Measurements from ENCODE around the gene C4orf51. TPM values are rescaled to one million over a fixed set of nuclear protein-coding genes. Genes with fewer than 3 reads are reported as not detected.

Gene C4orf51
- total RNA-seq, 1 experiment from 2014 or later, result 15.4 TPM

DNA sequence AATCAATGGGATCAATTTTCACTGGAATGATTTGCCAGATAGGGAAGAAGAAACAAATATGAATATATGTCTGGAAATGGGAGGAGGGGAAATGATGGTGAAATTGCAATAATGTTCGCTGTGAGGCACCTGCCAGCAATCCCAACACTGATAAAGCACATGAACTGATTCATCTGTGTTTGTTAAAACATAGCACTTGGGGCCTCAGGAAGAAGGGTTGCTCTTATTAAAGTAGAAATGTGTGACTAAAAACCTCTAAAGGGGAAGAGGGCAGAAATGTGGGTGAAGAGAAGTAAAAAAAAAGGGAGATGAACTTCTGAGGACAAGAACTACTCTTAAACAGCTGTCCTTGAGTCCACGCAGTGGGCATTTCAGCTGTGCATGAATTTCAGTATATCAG, 101.4 kb downstream of the C4orf51 start (continued):
- TF ChIP-seq, protein P1, sequence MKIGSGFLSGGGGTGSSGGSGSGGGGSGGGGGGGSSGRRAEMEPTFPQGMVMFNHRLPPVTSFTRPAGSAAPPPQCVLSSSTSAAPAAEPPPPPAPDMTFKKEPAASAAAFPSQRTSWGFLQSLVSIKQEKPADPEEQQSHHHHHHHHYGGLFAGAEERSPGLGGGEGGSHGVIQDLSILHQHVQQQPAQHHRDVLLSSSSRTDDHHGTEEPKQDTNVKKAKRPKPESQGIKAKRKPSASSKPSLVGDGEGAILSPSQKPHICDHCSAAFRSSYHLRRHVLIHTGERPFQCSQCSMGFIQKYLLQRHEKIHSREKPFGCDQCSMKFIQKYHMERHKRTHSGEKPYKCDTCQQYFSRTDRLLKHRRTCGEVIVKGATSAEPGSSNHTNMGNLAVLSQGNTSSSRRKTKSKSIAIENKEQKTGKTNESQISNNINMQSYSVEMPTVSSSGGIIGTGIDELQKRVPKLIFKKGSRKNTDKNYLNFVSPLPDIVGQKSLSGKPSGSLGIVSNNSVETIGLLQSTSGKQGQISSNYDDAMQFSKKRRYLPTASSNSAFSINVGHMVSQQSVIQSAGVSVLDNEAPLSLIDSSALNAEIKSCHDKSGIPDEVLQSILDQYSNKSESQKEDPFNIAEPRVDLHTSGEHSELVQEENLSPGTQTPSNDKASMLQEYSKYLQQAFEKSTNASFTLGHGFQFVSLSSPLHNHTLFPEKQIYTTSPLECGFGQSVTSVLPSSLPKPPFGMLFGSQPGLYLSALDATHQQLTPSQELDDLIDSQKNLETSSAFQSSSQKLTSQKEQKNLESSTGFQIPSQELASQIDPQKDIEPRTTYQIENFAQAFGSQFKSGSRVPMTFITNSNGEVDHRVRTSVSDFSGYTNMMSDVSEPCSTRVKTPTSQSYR (CRISPR knock-in tag; IDR thresholded peaks at IDR 0.05), result no peak
- no peak for TF ChIP-seq ZBTB21 (CRISPR knock-in tag; IDR thresholded peaks at IDR 0.05; ENCODE audit: borderline replicate concordance)
- no peak for TF ChIP-seq CREB1 (CRISPR knock-in tag; IDR thresholded peaks at IDR 0.05)

Other genes with a start within 250 kb of the C4orf51 start
- gene SMAD1, start 198.3 kb upstream of the C4orf51 start, total RNA-seq (2021), result 14.1 to 15.4 TPM (median 15.1 TPM) in 3 replicates
- 4.9 to 5.9 TPM (median 5.0 TPM) in 3 replicates for gene MMAA, start 60.8 kb upstream of the C4orf51 start, total RNA-seq (2021)